Femur (tissue), 1 donor: ENCODE results near the gene FILIP1.
A peak's percentile ranks its signal among the peaks of the same experiment; 100 is the strongest.

Experiments
- DNase-seq: peaks from one replicate; pipeline ENCODE4 v3.0.0-alpha.2; 2017

FILIP1 gene

DNA sequence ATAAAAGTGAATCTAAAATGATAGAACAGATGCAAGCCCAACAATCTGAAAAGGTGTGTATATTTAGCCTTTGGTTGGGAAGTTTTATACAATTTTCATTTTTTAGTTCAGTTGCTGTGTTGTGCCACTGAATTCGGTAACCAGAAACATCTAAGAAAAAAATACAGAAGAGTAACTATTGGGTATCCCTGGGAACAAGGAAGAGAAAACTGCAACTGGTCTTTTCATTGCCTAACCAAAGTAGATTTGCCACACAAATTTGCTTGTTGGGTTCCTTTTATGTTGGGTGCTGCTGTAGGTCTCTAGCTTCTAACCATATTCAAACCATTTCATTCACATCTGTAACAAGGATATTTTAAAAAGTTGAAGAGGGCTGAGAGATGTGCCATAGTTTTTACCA lies 206.2 kb downstream of the FILIP1 start:
- no peak for DNase-seq

DNA sequence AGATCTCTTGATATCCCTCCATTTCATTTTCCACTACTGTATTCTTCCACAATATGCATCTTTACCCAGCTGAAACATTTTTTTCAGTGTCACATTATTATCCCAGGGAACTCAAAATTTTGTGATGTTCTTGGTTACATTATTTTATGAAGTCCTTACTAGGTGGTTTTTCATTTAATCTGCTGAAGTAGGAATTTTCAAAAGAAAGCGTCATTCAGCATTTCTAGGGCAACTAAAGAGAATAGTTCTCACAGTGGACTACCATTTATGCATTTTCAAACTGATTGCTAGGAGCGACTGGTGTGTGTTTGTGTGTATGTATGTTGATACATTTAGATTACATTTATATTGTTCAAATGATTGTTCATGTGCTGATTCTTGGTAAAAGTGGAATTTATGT lies 206.6 kb downstream of the FILIP1 start:
- DNase-seq, result no peak

DNA sequence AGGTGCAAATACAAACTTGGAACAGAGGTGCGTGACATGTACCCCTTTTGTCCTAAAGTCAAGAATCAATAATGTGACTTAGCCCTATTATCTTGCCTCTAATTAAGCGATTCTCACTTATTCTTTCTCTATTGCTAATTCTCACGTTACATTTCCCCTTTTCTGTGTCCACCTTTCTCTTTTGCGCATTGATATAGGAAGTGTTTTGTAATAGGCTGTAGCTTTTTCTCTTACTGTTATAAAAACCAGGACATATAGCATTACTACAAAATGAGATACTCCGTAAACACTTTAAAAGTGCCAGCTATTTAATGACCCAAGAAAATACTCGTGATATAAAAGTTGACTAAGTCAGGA lies 208.3 kb downstream of the FILIP1 start:
- no peak for DNase-seq

DNA sequence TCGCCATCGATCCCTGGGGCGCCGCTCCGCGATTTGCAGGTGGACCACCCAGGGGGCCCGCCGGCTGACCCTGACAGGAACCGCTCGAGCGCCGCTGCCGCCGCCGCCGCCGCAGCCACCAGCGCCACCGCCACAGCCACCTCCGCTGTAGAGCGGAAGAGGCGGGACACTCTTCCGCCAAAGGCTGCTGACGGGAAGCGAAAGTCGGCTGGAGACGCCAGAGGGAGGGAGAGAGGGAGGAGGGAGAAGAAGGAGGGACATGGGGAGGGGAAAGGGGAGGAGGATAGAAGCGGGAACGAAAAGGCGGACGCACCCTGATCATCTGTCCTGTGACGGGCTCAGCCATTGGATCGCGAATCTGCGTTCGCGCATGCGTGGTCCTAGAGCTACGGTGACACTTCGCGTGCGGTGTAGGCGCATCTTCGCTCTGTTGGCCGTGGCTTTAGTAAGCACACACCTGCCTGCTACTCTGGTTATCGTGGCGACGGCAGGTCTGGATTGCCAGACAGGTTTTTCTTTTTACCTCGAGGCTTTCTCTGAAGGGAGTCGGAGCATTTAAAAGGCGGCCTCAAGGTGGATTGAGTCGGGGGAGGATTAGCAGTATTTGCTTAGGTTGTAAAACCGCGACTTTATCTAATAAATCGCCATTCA lies 208.8 kb downstream of the FILIP1 start, which contains the start of gene TMEM30A:
TSS of gene TMEM30A (minus strand) at position 161 of the 651 bp plus-strand sequence. CDS start at position 7, 154 bp downstream.
- peak; percentile 98 for DNase-seq

DNA sequence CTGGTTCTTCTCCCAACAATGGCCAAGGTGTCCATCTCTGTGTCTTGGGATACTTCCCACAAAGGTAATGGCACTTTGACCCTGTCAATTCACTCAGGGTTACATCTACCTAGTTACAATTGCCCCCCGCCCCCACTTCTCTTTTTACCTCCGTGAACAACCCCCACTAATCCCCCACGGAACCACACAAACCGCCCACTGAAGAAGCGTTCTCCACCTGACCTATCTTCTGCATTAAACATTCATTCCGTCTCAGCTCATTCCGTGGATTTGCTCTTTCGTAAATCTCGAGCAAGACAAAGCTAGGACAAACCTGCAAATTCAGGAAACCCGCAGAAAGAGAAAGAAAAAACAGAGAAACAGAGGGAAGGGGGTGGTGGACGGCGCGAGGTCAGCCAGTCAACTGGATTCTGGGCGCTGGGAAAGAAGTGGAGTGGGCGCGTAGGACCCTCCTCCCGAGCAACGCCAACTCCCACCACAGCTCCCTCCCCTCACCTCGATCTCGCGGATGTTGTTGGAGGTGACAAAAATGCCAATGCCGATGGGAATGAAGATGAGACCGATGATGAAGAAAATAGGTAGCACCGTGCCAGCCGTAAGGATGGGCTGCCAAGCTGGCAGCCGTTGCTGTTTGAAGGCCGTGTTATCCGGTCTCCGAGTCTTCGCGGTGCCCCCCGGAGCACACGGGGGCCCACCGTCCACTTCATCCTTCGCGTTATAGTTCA lies 209.5 kb downstream of the FILIP1 start:
- peak; percentile 77 for DNase-seq

DNA sequence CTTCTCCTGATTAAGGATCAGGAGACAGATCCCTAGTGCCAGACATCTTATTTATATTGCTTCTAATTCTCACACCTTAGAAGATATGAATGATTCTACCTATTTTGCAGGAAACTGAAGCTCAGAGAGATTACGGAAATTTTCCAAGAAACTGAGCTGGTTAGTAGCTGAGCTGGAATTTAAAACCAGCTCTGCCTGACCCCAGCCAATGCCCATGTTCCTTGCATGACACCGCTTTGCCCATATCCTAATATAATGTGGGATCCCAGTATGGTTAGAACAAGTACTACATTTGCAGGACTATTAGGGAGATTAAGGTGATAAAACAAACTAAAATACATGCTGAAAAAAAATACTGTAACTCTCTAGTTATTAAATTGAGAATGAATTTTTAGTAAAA lies 210.9 kb downstream of the FILIP1 start:
- no peak for DNase-seq

DNA sequence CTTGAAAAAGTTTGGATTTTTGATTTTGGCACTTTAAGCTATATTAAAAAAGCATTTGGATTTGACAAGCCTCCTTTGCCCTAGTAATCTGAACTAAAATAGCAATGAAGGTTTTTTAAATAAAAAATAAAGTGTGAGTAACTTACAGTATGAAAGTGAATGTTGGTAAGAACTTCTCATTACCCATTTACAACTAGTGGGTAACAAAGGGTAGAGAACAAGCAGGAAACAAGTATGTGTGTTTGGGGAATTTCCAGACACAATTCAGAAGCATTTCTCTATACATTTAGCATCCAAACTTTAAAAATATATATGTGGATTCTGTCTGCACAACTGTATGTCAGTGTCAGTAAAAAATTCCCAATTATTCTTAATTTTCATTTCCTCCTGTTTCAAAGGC lies 211.9 kb downstream of the FILIP1 start:
- DNase-seq, result no peak

DNA sequence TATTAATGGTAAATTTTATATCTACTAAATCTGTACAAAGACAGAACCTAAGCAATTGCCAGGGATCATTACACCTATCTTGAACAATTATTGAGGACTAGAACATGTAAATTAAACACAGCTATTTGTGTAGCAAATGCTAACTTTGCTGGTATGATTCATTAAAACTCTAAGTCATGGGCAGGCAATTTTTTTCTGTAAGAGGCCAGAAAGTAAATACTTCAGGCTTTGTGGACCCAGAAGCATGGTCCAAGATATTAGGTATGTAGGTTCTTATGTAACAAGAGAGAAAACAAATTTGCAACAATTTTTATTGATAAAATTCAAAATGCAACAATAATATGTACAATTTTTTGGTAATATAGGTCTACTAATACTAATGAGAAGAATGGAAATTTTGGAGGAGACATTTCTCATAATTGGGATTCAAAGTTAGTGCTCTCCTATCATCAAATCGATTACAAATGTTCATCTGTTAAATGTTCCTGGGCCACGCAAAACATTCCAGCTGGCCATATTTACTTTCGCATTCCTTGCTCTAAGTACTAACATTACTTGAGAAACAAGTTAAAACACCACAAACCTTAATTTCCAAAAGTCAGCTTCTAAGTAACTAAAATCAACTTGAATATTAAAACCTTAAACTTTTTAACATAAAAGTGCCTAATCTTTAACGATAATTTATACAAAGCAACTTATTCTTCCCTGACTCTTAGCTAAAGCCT lies 213.3 kb downstream of the FILIP1 start:
- no peak for DNase-seq

DNA sequence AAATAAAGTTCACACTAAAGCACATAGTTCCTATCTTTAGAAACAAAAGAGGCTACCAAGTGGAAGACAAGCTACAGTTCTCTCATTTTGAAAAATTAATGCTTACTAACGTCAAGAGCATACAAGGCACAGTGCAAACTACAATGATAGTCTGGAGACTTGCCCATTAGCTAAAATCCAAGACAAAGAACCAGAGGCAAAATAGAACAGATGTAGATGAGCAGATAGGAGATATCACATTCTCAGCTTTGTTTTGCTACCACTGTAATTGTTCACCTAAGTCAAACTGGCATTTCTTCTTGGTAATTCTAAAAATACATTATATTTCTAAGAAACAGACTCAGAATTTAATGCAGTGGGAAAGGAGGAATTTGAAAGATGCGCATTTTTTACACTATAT lies 214.2 kb downstream of the FILIP1 start:
- no peak for DNase-seq

DNA sequence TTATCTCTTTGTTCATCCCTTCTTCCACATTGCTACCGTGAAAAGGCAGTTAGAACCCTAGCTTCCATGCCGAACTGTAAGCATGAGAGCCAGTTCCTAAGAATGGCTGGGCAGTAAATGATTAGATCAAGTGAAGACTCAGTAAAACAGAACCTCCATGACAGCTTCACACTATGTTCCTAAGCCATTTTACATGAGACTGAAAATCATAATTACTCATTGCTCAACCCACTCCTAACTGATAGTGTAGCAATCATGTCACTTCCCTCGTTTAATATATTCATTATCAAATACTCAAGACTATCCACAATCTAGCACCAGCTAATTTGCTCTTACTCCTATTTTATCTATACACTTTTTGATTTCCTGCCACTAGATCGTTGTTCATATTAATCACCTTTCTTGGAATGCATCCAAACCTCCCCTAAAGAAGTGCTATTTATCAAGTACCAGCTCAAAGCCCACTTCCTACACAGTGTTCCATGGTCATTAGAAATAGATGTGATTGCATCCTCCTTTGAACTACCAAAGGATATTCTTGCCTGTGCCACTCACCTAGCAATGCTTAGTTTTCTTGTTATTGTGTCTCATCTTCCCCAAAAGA lies 215.0 kb downstream of the FILIP1 start:
- no peak for DNase-seq

DNA sequence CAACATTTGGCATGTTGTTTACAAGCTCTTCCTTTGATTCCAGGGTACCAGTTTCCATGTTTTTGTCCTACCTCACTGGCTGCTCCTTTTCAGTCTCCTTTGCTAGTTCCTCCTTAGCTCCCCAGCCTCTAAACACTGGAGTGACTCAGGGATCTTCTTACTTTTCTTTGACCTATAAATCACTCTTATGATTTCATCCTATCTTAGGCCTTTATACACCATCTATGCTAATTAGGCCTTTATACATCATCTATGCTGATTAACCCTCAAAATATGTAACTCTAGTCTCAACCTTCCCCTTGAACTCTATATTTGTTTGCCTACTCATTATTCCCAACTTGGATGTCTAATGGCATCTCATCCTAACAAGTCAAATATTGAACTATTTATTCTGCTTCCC lies 218.5 kb downstream of the FILIP1 start:
- no peak for DNase-seq

DNA sequence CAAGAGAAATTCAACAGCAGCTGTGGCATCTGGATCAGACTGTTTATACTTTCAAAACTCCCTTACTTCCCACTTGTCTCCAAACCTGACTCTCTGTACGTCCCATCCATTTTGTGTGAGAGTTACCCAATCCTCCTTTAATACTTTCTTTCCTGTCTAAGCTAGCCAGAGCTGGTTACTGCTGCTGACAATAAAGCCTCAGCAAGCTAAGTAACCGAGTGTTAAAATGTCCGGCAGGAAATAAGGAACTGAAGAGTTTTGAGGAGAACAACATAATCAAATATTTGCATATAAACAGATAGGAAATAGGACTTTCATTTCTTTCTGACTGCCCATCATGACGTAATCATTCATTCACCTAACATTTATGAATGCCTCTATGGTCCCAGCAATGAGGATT lies 220.6 kb downstream of the FILIP1 start:
- DNase-seq, result no peak

DNA sequence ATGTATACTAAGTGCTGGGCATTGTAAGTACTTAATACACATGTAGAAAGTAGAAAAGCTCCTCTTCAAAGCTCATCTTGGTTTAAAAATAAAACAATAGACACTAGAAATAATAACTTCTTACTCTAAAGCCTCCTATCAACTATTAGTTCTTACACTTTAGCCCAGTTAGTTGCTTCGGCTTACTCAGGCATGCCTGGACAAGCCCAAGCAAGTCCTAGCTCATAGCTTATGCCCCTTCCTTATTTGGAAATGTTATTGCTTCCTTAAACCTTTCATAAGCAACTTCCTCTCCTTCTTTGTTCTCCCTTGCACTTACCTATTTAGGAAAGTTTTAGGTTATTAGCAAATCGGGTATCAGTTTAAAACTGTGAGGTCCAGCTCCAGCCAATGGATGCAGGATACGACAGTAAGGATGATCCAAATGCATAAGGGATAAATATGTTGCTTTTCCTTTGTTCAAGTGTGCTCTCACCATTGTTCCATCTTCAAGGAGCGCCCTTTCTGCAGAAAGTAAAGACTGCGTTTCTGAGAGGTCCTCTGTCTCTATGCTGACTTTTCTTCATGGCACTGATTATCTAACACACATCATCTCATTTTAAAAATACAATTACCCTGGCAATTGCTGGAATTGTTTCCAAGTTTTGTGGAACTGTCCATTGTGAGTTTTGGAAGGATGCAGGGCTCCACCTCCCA lies 221.3 kb downstream of the FILIP1 start:
- DNase-seq, result no peak

DNA sequence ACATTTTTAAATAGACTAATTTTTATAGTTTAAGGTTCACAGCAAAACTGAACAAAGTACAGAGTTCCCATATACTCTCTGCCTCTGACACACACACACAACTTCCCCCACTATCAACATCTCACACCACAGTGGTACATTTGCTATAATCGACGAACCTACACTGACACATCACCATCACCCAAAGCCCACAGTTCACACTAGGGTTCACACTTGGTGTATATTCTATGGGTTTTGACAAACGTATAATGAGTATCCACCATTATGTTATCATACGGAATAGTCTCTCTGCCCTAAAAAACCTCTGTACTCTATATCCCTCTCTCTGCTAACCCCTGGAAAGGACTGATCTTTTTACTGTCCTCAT lies 224.6 kb downstream of the FILIP1 start:
- DNase-seq, result no peak

DNA sequence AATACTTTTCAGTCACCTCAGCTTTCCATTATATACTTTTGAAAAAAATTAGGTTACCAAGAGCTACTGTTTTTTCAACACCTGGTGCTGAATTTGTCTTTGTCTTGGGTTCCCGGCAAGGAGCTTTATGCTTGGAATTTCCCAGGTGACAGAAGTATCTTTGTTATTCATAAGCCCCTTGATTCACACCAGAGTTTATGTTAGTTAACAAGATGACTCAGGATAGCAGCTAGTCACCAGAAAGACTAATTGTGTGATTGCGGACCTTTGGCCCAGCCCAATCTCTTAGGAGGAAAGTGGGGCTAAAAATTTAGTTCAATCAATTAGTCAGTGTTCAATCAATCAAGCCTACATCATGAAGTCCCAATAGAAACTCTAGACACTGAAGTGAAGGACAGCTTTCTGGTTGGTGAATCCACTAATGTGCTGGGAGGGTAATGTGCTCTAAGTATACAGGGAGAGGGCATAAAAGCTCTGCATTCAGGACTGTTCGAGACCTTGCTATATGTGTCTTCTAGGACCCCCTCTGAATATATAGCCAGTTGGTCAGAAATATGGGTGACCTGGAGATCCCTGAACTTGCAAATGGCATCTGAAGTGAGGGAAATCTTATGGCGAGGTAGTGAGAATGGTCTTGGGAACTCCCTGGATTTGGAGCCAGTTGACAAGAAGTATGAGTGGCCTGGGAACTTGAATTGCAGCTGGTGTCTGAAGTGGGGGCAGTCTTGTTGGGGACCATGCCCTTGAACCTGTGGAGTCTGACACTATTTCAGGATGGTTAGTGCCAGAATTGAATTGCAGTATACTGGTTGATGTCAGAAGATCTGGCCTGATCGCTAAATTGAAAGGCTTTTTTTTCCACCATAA lies 225.2 kb downstream of the FILIP1 start:
- DNase-seq, result no peak

DNA sequence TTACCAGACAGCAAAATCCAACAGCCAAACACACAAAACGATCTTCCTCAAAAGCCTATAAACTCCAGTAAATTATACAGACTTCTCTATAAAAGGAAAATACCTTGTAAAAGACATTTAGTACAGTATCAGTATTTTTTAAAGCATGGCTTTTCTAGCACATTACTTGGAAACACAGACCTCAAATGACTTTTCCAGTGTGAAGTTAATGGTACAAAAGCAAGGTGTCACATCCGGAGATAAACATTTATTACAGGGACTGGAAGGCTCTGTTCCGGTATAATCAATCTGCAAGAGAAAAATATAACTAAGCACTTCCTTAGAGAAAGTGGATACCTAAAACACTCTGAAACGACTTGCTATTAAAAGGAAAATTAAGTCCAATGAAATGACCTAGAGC lies 226.1 kb downstream of the FILIP1 start:
- no peak for DNase-seq

DNA sequence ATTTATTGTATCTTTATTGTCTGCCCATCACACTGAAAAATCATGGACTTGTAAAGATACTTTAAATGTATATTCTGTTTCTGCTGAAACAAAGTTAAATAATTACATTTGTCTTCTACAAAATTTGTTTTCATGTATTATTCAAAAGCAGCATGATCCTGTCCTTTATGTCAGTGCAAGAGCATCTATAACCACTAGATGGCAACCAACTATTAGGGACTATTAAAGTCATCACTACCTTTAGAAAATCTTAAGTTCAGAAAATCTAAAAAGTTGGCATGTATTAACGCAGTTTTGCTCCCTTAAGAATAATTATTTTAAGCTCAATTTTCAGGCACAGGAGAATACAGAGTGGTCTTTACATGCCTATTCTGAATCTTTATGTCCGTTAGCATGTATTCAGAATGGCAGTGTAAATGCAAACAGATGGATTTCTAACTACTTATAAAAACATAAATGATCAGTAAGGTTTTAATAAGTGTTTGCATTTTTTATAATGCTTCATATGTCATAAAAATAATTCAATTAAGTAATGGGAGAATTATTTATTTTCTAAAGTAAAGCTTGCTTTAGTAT lies 226.8 kb downstream of the FILIP1 start:
- no peak for DNase-seq

DNA sequence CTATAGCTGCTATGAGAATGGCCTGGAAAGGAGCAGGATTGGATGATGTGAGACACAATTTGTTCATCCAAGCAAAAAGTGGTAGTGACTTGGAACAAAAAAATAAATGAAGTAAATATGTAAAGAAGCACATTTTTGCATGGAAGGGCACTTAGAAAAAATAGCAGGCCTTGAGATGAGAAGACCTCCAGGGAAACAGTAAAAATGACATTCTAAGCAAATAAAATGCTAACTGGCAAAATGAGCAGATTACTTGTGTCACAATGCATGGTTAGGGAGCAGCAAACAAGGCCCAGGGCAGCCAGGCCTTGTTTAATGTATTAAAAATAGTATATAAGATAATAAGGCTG lies 230.2 kb downstream of the FILIP1 start:
- DNase-seq, result no peak

DNA sequence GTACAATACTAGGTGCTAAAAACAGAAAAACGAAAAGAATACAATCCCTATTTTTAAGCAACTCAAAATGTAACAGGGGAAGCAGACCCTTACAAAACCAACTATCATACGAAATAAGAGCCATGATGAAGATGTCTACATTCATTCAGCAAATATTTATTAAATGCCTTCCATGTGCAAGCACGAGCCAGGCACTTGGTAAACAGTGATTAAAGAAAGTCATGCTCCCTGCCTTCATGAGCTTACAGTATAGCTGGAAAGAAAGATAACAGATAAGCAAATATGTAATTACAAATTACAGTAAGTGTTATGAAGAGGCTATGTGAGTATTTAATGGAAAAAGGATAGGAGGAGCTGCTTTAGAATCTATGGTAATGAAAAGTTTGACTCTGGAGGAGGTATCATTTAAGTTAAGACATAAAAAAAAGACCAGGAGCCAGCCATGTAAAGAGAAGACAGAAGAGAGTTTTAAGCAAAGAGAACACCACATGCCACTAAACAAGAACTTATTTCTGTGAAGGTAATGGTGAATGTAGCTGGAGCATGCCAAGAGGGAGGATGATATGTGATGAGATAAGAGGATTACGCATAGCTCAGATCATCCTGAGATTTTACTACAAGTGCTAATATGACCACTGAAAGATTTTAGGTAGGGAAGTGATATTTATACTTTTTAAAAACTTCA lies 230.7 kb downstream of the FILIP1 start:
- DNase-seq, result no peak

DNA sequence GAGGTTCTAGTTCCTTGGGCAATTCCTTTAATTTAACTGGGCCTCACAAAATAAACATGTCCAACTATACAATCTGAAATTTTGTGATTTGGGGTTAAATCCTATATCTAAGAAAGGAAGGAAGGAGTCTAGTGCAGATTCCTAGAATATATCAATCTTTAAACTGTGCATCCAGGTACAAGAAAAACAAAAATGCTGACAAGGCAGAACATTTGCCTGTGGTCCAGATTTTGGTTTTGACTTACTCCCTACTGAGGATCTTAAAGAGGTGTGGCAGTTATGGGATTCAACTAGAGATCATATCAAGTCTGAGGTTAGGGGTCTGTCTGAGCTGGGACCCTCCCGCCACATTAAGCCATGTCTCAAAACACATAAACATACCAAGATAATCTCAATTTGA lies 232.3 kb downstream of the FILIP1 start:
- DNase-seq, result no peak
